Measurements from ENCODE around the gene ADGRF5. TPM values are rescaled to one million over a fixed set of nuclear protein-coding genes. Genes with fewer than 3 reads are reported as not detected.

ADGRF5 gene
- total RNA-seq, 1 experiment from 2014 or later = 0.34 TPM

GRCh38 chr6:46819561-46819960 lies 102.2 kb downstream of the ADGRF5 start:
- Histone ChIP-seq H3K4me3 (ENCODE audit: low read depth, low read length, poor library complexity, severe bottlenecking) (no peak overlapping the region), H3K27me3 (replicated peaks; ENCODE audit: insufficient read depth, low read depth, low read length, poor library complexity) (no peaks in the 10 kb centered on the region), H3K36me3 (ENCODE audit: insufficient read depth, low read length, poor library complexity, severe bottlenecking) (no peaks in the 10 kb centered on the region), H3K9me3 (ENCODE audit: low read depth, low read length, poor library complexity, severe bottlenecking) (no peaks in the 10 kb centered on the region), H3K4me1 (ENCODE audit: insufficient read depth, low read length, poor library complexity, severe bottlenecking) (no peaks in the 10 kb centered on the region), H3K27ac (ENCODE audit: low read depth, low read length, poor library complexity, severe bottlenecking) (no peak overlapping the region)
- BruUV-seq (replicated peaks) = no TSS peak
- DNase-seq (ENCODE audit: low spot score) = no peak
- CTCF ChIA-PET = no interaction called here
- intact Hi-C loops (cut with micrococcal nuclease; ENCODE audit: unreplicated experiment) = no loop called here
- POLR2A ChIA-PET (ENCODE audit: low non-redundant PET) = no interaction called here
- TF ChIP-seq CTCF (conservative IDR thresholded peaks at IDR 0.05; ENCODE audit: low read depth, low read length) (no peak), EZH2 (IDR thresholded peaks at IDR 0.05; ENCODE audit: borderline replicate concordance, low read depth, low read length, poor library complexity, severe bottlenecking) (no peak)

- TF ChIP-seq EZH2 (IDR thresholded peaks at IDR 0.05; ENCODE audit: borderline replicate concordance, low read depth, low read length, poor library complexity, severe bottlenecking) (no peak), CTCF (conservative IDR thresholded peaks at IDR 0.05; ENCODE audit: low read depth, low read length) (no peak)
- no TSS peak for BruUV-seq (replicated peaks)
- no peaks in the 10 kb centered on the region for H3K4me1 ChIP-seq (ENCODE audit: insufficient read depth, low read length, poor library complexity, severe bottlenecking)
- H3K27me3 ChIP-seq (replicated peaks; ENCODE audit: insufficient read depth, low read depth, low read length, poor library complexity) = no peaks in the 10 kb centered on the region
- ChIA-PET POLR2A (ENCODE audit: low non-redundant PET) (no interaction called here), CTCF (no interaction called here)
- no peaks in the 10 kb centered on the region for H3K36me3 ChIP-seq (ENCODE audit: insufficient read depth, low read length, poor library complexity, severe bottlenecking)
- intact Hi-C loops (cut with micrococcal nuclease; ENCODE audit: unreplicated experiment) = no loop called here
- H3K4me3 ChIP-seq (ENCODE audit: low read depth, low read length, poor library complexity, severe bottlenecking) = no peak overlapping the region
- no peak overlapping the region for H3K27ac ChIP-seq (ENCODE audit: low read depth, low read length, poor library complexity, severe bottlenecking)
- no peak for DNase-seq (ENCODE audit: low spot score)
- no peaks in the 10 kb centered on the region for H3K9me3 ChIP-seq (ENCODE audit: low read depth, low read length, poor library complexity, severe bottlenecking)
Observed at GRCh38 chr6:46816626-46817025, 105.1 kb downstream of the ADGRF5 start.

GRCh38 chr6:46815130-46815529 lies 106.6 kb downstream of the ADGRF5 start:
- no peaks in the 10 kb centered on the region for H3K9me3 ChIP-seq (ENCODE audit: low read depth, low read length, poor library complexity, severe bottlenecking)
- intact Hi-C loops (cut with micrococcal nuclease; ENCODE audit: unreplicated experiment) = no loop called here
- POLR2A ChIA-PET (ENCODE audit: low non-redundant PET) = interaction anchor here (0.6 kb wide), 1 partner anchor 150 kb away, joined by 3 read pairs; no protein-coding TSS in a partner anchor
- H3K27ac ChIP-seq (ENCODE audit: low read depth, low read length, poor library complexity, severe bottlenecking) = no peak overlapping the region
- no peak overlapping the region for H3K4me3 ChIP-seq (ENCODE audit: low read depth, low read length, poor library complexity, severe bottlenecking)
- H3K4me1 ChIP-seq (ENCODE audit: insufficient read depth, low read length, poor library complexity, severe bottlenecking) = no peaks in the 10 kb centered on the region
- DNase-seq (ENCODE audit: low spot score) = no peak
- H3K27me3 ChIP-seq (replicated peaks; ENCODE audit: insufficient read depth, low read depth, low read length, poor library complexity) = no peaks in the 10 kb centered on the region
- no TSS peak for BruUV-seq (replicated peaks)
- H3K36me3 ChIP-seq (ENCODE audit: insufficient read depth, low read length, poor library complexity, severe bottlenecking) = no peaks in the 10 kb centered on the region
- TF ChIP-seq EZH2 (IDR thresholded peaks at IDR 0.05; ENCODE audit: borderline replicate concordance, low read depth, low read length, poor library complexity, severe bottlenecking) (no peak), CTCF (conservative IDR thresholded peaks at IDR 0.05; ENCODE audit: low read depth, low read length) (no peak)
- CTCF ChIA-PET = no interaction called here
